GM12865 (cell line): ENCODE results near the gene NR6A1.

Experiments
- DNase-seq: peaks from one replicate; pipeline ENCODE4 v3.0.0; 2010; ENCODE audit warnings: low read depth
- H3K4me3 ChIP-seq: 2 replicates; pipeline ENCODE4 v1.5.1; 2011; ENCODE audit warnings: mild to moderate bottlenecking, low read depth, low read length, control low read depth
- CTCF ChIP-seq: IDR thresholded peaks from 2 replicates; pipeline ENCODE4 v1.5.1; 2011; ENCODE audit warnings: low read length, control low read depth, low read depth, inconsistent platforms; ENCODE audit not compliant: insufficient read depth; ENCODE audit errors: missing control alignments

The NR6A1 gene

GRCh38 chr9:124795881-124796431 lies 24.8 kb upstream of the NR6A1 start:
- no peak for TF ChIP-seq CTCF
- no peak overlapping the region for H3K4me3 ChIP-seq
- DNase-seq = no peak

GRCh38 chr9:124794902-124795491 lies 23.9 kb upstream of the NR6A1 start:
- peak; percentile 12 for DNase-seq
- no peak for TF ChIP-seq CTCF
- H3K4me3 ChIP-seq = no peak overlapping the region

GRCh38 chr9:124793015-124793541 lies 22.0 kb upstream of the NR6A1 start:
- no peak overlapping the region for H3K4me3 ChIP-seq
- no peak for DNase-seq
- TF ChIP-seq CTCF = no peak

GRCh38 chr9:124792257-124793014 lies 21.3 kb upstream of the NR6A1 start:
- no peak for DNase-seq
- TF ChIP-seq CTCF = no peak
- no peak overlapping the region for H3K4me3 ChIP-seq

- no peak for TF ChIP-seq CTCF
- no peak for DNase-seq
- H3K4me3 ChIP-seq = no peak overlapping the region
Observed at GRCh38 chr9:124790801-124791505, 19.8 kb upstream of the NR6A1 start.

- H3K4me3 ChIP-seq = no peak overlapping the region
- TF ChIP-seq CTCF = no peak
- no peak for DNase-seq
Observed at GRCh38 chr9:124790301-124790700, 19.2 kb upstream of the NR6A1 start.
